ENCODE results near the gene RUNX1. TPM values are rescaled to one million over a fixed set of nuclear protein-coding genes. Genes with fewer than 3 reads are reported as not detected.

Gene RUNX1
- total RNA-seq, 1 experiment from 2014 or later = 0.52 TPM

DNA sequence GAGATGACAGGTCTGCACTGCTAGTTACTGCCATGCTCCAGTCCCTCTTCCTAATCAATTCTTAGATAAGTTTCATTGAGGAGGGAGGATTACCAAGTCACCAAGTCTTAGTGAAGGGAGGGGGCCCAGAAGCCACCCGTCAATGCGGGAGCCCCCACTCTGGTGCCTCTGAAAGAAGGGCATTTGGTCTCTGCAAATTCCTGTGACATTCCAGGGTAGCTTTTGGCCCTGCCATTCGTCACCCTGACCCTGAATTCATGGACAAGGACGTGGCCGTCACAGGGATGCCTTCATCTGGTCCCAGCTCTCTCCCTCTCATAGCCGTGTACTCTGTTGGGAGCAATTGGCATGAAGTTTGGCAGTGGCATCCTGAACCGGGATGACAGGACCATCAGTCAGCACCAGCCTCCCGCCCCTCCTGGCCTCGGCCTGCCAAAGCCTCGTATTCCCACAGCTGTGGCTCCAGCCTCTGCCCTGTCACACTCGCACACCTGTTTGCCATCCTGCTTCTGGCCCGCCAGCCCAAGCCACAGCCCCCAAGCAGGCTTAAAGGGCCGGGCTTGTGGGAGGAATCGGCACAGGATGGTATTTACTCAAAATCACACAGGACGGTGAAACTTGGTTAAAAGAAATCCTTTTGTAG is 229.6 kb downstream of the RUNX1 start:
- CTCF ChIA-PET = no interaction called here
- H3K4me3 ChIP-seq (ENCODE audit: low read depth, low read length, poor library complexity, severe bottlenecking) = no peak overlapping the region
- no peaks in the 10 kb centered on the region for H3K36me3 ChIP-seq (ENCODE audit: insufficient read depth, low read length, poor library complexity, severe bottlenecking)
- no peaks in the 10 kb centered on the region for H3K4me1 ChIP-seq (ENCODE audit: insufficient read depth, low read length, poor library complexity, severe bottlenecking)
- no peak overlapping the region for H3K27ac ChIP-seq (ENCODE audit: low read depth, low read length, poor library complexity, severe bottlenecking)
- no peak for DNase-seq (ENCODE audit: low spot score)
- no TSS peak for BruUV-seq (replicated peaks)
- no peaks in the 10 kb centered on the region for H3K9me3 ChIP-seq (ENCODE audit: low read depth, low read length, poor library complexity, severe bottlenecking)
- intact Hi-C loops (cut with micrococcal nuclease; ENCODE audit: unreplicated experiment) = no loop called here
- TF ChIP-seq, protein P1, sequence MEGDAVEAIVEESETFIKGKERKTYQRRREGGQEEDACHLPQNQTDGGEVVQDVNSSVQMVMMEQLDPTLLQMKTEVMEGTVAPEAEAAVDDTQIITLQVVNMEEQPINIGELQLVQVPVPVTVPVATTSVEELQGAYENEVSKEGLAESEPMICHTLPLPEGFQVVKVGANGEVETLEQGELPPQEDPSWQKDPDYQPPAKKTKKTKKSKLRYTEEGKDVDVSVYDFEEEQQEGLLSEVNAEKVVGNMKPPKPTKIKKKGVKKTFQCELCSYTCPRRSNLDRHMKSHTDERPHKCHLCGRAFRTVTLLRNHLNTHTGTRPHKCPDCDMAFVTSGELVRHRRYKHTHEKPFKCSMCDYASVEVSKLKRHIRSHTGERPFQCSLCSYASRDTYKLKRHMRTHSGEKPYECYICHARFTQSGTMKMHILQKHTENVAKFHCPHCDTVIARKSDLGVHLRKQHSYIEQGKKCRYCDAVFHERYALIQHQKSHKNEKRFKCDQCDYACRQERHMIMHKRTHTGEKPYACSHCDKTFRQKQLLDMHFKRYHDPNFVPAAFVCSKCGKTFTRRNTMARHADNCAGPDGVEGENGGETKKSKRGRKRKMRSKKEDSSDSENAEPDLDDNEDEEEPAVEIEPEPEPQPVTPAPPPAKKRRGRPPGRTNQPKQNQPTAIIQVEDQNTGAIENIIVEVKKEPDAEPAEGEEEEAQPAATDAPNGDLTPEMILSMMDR (conservative IDR thresholded peaks at IDR 0.05; ENCODE audit: low read depth, low read length) = no peak
- no peak for TF ChIP-seq EZH2 (IDR thresholded peaks at IDR 0.05; ENCODE audit: borderline replicate concordance, low read depth, low read length, poor library complexity, severe bottlenecking)
- POLR2A ChIA-PET (ENCODE audit: low non-redundant PET) = interaction anchor here (0.7 kb wide), 1 partner anchor 183 kb away, joined by 3 read pairs; no protein-coding TSS in a partner anchor
- peaks cover 30% of the 10 kb centered on the region for H3K27me3 ChIP-seq (replicated peaks; ENCODE audit: insufficient read depth, low read depth, low read length, poor library complexity)

DNA sequence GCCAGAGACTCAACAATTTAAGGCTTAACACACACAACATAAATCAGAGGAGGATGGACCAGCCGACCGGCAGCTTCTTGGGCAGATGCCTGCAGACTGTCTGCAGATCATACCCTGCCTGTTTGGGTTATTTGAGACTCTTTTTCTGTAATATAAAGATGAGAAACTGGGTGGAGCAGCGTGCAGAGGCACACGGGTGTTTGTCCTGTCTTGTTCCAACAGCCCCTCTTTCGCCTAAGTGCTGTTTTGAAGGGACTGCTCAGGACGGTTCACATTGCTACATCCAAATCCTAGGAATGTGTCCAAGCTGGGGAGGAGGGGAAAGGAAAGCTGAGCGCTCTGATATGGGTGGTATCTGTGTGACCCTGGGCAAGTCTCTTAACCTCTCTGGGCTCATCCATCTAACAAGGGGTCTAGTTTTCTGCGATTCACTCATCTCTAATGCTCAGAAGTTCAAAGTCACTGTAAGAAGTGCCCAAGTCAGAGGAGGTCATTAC is 230.4 kb downstream of the RUNX1 start:
- Histone ChIP-seq H3K4me3 (ENCODE audit: low read depth, low read length, poor library complexity, severe bottlenecking) (no peak overlapping the region), H3K36me3 (ENCODE audit: insufficient read depth, low read length, poor library complexity, severe bottlenecking) (no peaks in the 10 kb centered on the region), H3K4me1 (ENCODE audit: insufficient read depth, low read length, poor library complexity, severe bottlenecking) (no peaks in the 10 kb centered on the region), H3K27ac (ENCODE audit: low read depth, low read length, poor library complexity, severe bottlenecking) (no peak overlapping the region), H3K27me3 (replicated peaks; ENCODE audit: insufficient read depth, low read depth, low read length, poor library complexity) (peaks cover 26% of the 10 kb centered on the region), H3K9me3 (ENCODE audit: low read depth, low read length, poor library complexity, severe bottlenecking) (no peaks in the 10 kb centered on the region)
- CTCF ChIA-PET = no interaction called here
- no TSS peak for BruUV-seq (replicated peaks)
- POLR2A ChIA-PET (ENCODE audit: low non-redundant PET) = no interaction called here
- TF ChIP-seq, protein P1 (conservative IDR thresholded peaks at IDR 0.05; ENCODE audit: low read depth, low read length) = no peak
- no peak for TF ChIP-seq EZH2 (IDR thresholded peaks at IDR 0.05; ENCODE audit: borderline replicate concordance, low read depth, low read length, poor library complexity, severe bottlenecking)
- DNase-seq (ENCODE audit: low spot score) = no peak
- intact Hi-C loops (cut with micrococcal nuclease; ENCODE audit: unreplicated experiment) = no loop called here

DNA sequence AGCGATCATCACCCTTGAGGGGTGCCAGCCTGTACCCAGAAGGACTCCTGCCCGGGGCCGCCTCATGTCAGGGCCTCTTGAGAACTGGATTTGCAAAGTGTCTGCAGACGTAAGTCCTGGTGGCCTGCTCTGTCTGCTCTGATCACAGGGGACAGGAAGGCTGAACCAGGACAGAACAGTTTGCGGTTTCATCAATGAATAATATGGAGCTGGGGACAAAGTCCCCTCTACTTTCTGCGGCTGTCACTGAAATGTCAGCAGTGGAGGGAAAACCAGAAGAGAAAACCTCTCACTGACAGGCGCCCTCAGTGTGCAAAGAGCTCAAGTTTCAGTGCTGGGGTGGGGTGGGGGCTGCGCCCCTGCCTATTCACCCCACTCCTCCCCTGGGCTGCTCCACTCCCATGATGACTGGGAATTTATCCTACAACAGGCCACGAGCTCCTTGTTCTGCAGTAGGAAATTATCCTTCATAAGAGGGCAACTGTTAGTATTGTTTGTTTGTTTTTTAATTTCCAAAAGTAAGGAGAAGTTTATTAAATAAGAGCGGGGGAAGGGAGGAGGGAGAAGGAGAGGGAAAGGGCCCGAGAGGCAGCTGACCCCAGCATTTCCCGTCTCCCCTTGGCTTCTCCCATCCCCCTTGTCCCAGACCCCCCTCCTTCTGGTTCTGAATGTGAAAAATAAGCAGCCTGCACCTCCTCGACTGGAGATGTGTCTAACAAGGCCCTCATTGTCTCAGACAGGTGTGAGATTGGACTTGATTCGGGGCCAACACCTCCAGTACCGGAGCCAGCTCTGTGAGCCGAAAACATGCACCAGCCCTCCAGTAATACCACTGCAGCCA is 231.1 kb downstream of the RUNX1 start:
- POLR2A ChIA-PET (ENCODE audit: low non-redundant PET) = no interaction called here
- Histone ChIP-seq H3K27me3 (replicated peaks; ENCODE audit: insufficient read depth, low read depth, low read length, poor library complexity) (peaks cover 26% of the 10 kb centered on the region), H3K4me1 (ENCODE audit: insufficient read depth, low read length, poor library complexity, severe bottlenecking) (no peaks in the 10 kb centered on the region), H3K36me3 (ENCODE audit: insufficient read depth, low read length, poor library complexity, severe bottlenecking) (no peaks in the 10 kb centered on the region), H3K27ac (ENCODE audit: low read depth, low read length, poor library complexity, severe bottlenecking) (no peak overlapping the region), H3K4me3 (ENCODE audit: low read depth, low read length, poor library complexity, severe bottlenecking) (no peak overlapping the region), H3K9me3 (ENCODE audit: low read depth, low read length, poor library complexity, severe bottlenecking) (no peaks in the 10 kb centered on the region)
- no TSS peak for BruUV-seq (replicated peaks)
- intact Hi-C loops (cut with micrococcal nuclease; ENCODE audit: unreplicated experiment) = no loop called here
- CTCF ChIA-PET = no interaction called here
- no peak for DNase-seq (ENCODE audit: low spot score)
- no peak for TF ChIP-seq EZH2 (IDR thresholded peaks at IDR 0.05; ENCODE audit: borderline replicate concordance, low read depth, low read length, poor library complexity, severe bottlenecking)
- TF ChIP-seq, protein P1 (conservative IDR thresholded peaks at IDR 0.05; ENCODE audit: low read depth, low read length) = no peak

Measured in A673 (cell line).